B cell (primary cell): Measurements from ENCODE around the gene GPR150. TPM values are rescaled to one million over a fixed set of nuclear protein-coding genes. Genes with fewer than 3 reads are reported as not detected.
A peak's percentile ranks its signal among the peaks of the same experiment; 100 is the strongest.

Experiments
- ATAC-seq: fragments of 200-7000 bp; cut with Tn5 transposase; one replicate; pipeline ENCODE4 v1.10.0; 2021; ENCODE audit warnings: low read depth, mild to moderate bottlenecking, moderate number of reproducible peaks, moderate library complexity
- CTCF ChIA-PET: fragments of 350-600 bp; sonication (Branson Sonifier 250); formaldehyde crosslinking; loops from one replicate; lab custom pipeline; 2021; ENCODE audit warnings: antibody characterized with exemption, inconsistent platforms; lab: Charles Lee
- POLR2A ChIA-PET: fragments of 350-600 bp; sonication (Branson Sonifier 250); formaldehyde crosslinking; loops from one replicate; lab custom pipeline; 2021; ENCODE audit warnings: antibody characterized with exemption; lab: Charles Lee
- DNase-seq: peaks from one replicate; pipeline ENCODE4 v3.0.0; 2013
- H2AFZ ChIP-seq: 2 replicates; pipeline ENCODE4 v1.6.1; 2012; ENCODE audit warnings: mild to moderate bottlenecking, low read depth, low read length; ENCODE audit not compliant: insufficient read depth, poor library complexity, severe bottlenecking
- H3K27ac ChIP-seq, 2 donors: 1 replicate in 1 of 2; 2 replicates in 1 of 2; pipeline ENCODE4 v1.5.1; 2012 to 2013; ENCODE audit warnings: low read length in 2 of 2, mild to moderate bottlenecking in 2 of 2, moderate library complexity in 1 of 2
- H3K27me3 ChIP-seq, 4 experiments: fragments of 200-600 bp in 1 of 4; sonication (generic) in 1 of 4; replicated peaks in 1 of 4; 1 replicate in 2 of 4; 2 replicates in 2 of 4; pipeline versions ENCODE4 v1.6.1 to v1.7.0; 2013 to 2016; ENCODE audit warnings: low read length in 3 of 4, mild to moderate bottlenecking in 2 of 4, mixed read lengths in 1 of 4, moderate library complexity in 1 of 4; ENCODE audit not compliant: insufficient read depth in 4 of 4, control insufficient read depth in 3 of 4; ENCODE audit errors: control extremely low read depth in 1 of 4
- H3K36me3 ChIP-seq, 2 experiments: replicated peaks in 1 of 2; 1 replicate in 1 of 2; 2 replicates in 1 of 2; pipeline versions ENCODE4 v1.6.1 to v1.7.1; 2013; ENCODE audit warnings: low read length in 1 of 2; ENCODE audit not compliant: insufficient read depth in 2 of 2, control insufficient read depth in 1 of 2; ENCODE audit errors: control extremely low read depth in 1 of 2, extremely low read depth in 1 of 2
- H3K4me1 ChIP-seq, 2 donors: fragments of 200-600 bp in 1 of 2; sonication (generic) in 1 of 2; 1 replicate in 1 of 2; 2 replicates in 1 of 2; pipeline versions ENCODE4 v1.5.1 to v1.6.1; 2013 to 2017; ENCODE audit warnings: low read length in 2 of 2; ENCODE audit not compliant: control insufficient read depth in 2 of 2, insufficient read depth in 2 of 2
- H3K4me2 ChIP-seq: replicated peaks from 2 replicates; pipeline ENCODE3; 2012; ENCODE audit warnings: mild to moderate bottlenecking, low read depth, low read length; ENCODE audit not compliant: poor library complexity, severe bottlenecking
- H3K4me3 ChIP-seq, 5 experiments: fragments of 200-600 bp in 1 of 5; sonication (generic) in 1 of 5; 1 replicate in 3 of 5; 2 replicates in 2 of 5; pipeline versions ENCODE4 v1.5.1 to v1.7.0; 2011 to 2016; ENCODE audit warnings: low read length in 4 of 5, mild to moderate bottlenecking in 4 of 5, low read depth in 2 of 5, control low read depth in 1 of 5, moderate library complexity in 1 of 5; ENCODE audit not compliant: insufficient read depth in 1 of 5; ENCODE audit errors: control extremely low read depth in 1 of 5, extremely low read depth in 1 of 5
- H3K79me2 ChIP-seq: fragments of 200-600 bp; sonication (generic); one replicate; pipeline ENCODE4 v1.6.0; 2016; ENCODE audit warnings: low read length; ENCODE audit not compliant: control insufficient read depth, insufficient read depth
- H3K9ac ChIP-seq: fragments of 200-600 bp; sonication (generic); 2 replicates; pipeline ENCODE4 v1.6.1; 2017; ENCODE audit warnings: mild to moderate bottlenecking, low read length, moderate library complexity
- H3K9me3 ChIP-seq, 3 donors: one replicate each; pipeline versions ENCODE4 v1.6.1 to v1.7.1; 2013; ENCODE audit warnings: low read length in 2 of 3; ENCODE audit not compliant: control insufficient read depth in 2 of 3, insufficient read depth in 1 of 3; ENCODE audit errors: control extremely low read depth in 1 of 3
- H4K20me1 ChIP-seq: 2 replicates; pipeline ENCODE4 v1.6.0; 2012; ENCODE audit warnings: mild to moderate bottlenecking, low read length; ENCODE audit not compliant: insufficient read depth, control insufficient read depth, poor library complexity, severe bottlenecking
- H3K27ac Mint-ChIP-seq: one replicate; pipeline ENCODE4 v1.8.0; 2021; ENCODE audit warnings: mixed read lengths
- H3K27me3 Mint-ChIP-seq: one replicate; pipeline ENCODE4 v1.8.0; 2021; ENCODE audit warnings: mixed read lengths
- H3K4me1 Mint-ChIP-seq: one replicate; pipeline ENCODE4 v1.8.0; 2021; ENCODE audit warnings: mixed read lengths
- H3K4me3 Mint-ChIP-seq: one replicate; pipeline ENCODE4 v1.8.0; 2021; ENCODE audit warnings: mixed read lengths
- H3K9me3 Mint-ChIP-seq: one replicate; pipeline ENCODE4 v1.8.0; 2022; ENCODE audit warnings: mixed read lengths; ENCODE audit not compliant: insufficient read depth
- CTCF ChIP-seq: fragments of 200-600 bp; IDR thresholded peaks from one replicate; pipeline ENCODE4 v1.8.0; 2022; ENCODE audit warnings: antibody characterized with exemption, mild to moderate bottlenecking
- EZH2 ChIP-seq: IDR thresholded peaks from 2 replicates; pipeline ENCODE4 v1.6.1; 2012; ENCODE audit warnings: borderline replicate concordance, low read depth, mild to moderate bottlenecking, moderate library complexity, low read length; ENCODE audit not compliant: insufficient read depth, poor library complexity, severe bottlenecking
- WGBS: methylation state at CpG from one replicate; pipeline ENCODE4 v1.1.5; 2013; ENCODE audit warnings: missing lambda C conversion rate; ENCODE audit not compliant: insufficient coverage; 5-methylcytosine and 5-hydroxymethylcytosine counted together
- intact Hi-C: fragments of 100-400 bp; cut with micrococcal nuclease; formaldehyde crosslinking; loops from one replicate; pipeline ENCODE4 v1.10.0; 2022
- polyA plus RNA-seq: library from polyadenylated mRNA; depleted of rRNA; stranded (reverse); fragments of >200 nt; gene quantifications from 2 replicates; pipeline ENCODE4 v1.2.3, GENCODE V29; 2012
- total RNA-seq, 2 donors: library from RNA; stranded (reverse); fragments of 120-200 nt in 1 of 2; gene quantifications; 1 replicate in 1 of 2; 2 replicates in 1 of 2; pipeline versions ENCODE4 v1.2.3 to v1.2.4, GENCODE V29; 2013 to 2022

GPR150 gene
- total and polyA plus RNA-seq, 2 donors (not counting 1 experiment from before 2014, with no cell fraction given): 0.27 to 0.86 TPM

- DNase-seq (no peak), ATAC-seq (no peak)
- Histone ChIP-seq H3K27ac (no peak overlapping the region), H3K79me2 (no peaks in the 10 kb centered on the region), H3K4me1 (peaks cover 14 to 20% of the 10 kb centered on the region in 2 donors), H3K4me2 (peak overlapping the region; percentile 74), H4K20me1 (no peaks in the 10 kb centered on the region), H3K9ac (no peak overlapping the region), H3K27me3 (no peaks in the 10 kb centered on the region), H3K9me3 (peaks cover 0 to 6% (median 0%) of the 10 kb centered on the region in 3 donors), H3K36me3 (peaks cover 0 to 3% of the 10 kb centered on the region in 2 experiments), H2AFZ (peak overlapping the region; percentile 87), H3K4me3 (no peak overlapping the region)
- no CpG with 5 or more reads among the region's 12 CpGs for WGBS
- TF ChIP-seq CTCF (no peak), EZH2 (no peak)
- Mint-ChIP-seq H3K27me3 (no peaks in the 10 kb centered on the region), H3K4me1 (peaks cover 18% of the 10 kb centered on the region), H3K9me3 (no peaks in the 10 kb centered on the region), H3K4me3 (peak overlapping the region; percentile 7), H3K27ac (no peak overlapping the region)
- ChIA-PET POLR2A (interaction anchor here (0.6 to 1.6 kb wide), 2 partner anchors 133 to 158 kb away, joined by 4 read pairs; no protein-coding TSS in a partner anchor), CTCF (interaction anchor here (1.2 to 7.7 kb wide), 5 partner anchors 11 to 1349 kb away, joined by 3 to 127 read pairs (median 5); no protein-coding TSS in a partner anchor)
- intact Hi-C loops: loop anchor here (2.0 to 10.0 kb wide), 3 partner anchors 83 to 1537 kb away; partner anchors contain the start of genes CAST, RHOBTB3 and RIOK2
Measured at GRCh38 chr5:95647886-95648860, 28.3 kb downstream of the GPR150 start.

- Histone ChIP-seq H3K9me3 (peaks cover 0 to 6% (median 0%) of the 10 kb centered on the region in 3 donors), H3K9ac (no peak overlapping the region), H4K20me1 (no peaks in the 10 kb centered on the region), H3K4me3 (no peak overlapping the region), H2AFZ (no peak overlapping the region), H3K4me2 (no peak overlapping the region), H3K27me3 (no peaks in the 10 kb centered on the region), H3K36me3 (peaks cover 0 to 6% of the 10 kb centered on the region in 2 experiments), H3K4me1 (peaks cover 10 to 17% of the 10 kb centered on the region in 2 donors), H3K79me2 (no peaks in the 10 kb centered on the region), H3K27ac (no peak overlapping the region)
- Mint-ChIP-seq H3K9me3 (no peaks in the 10 kb centered on the region), H3K27me3 (no peaks in the 10 kb centered on the region), H3K4me3 (no peak overlapping the region), H3K4me1 (peaks cover 16% of the 10 kb centered on the region), H3K27ac (no peak overlapping the region)
- CTCF ChIA-PET: no interaction called here
- DNase-seq (no peak), ATAC-seq (no peak)
- TF ChIP-seq CTCF (no peak), EZH2 (no peak)
- POLR2A ChIA-PET: no interaction called here
- intact Hi-C loops: loop anchor here (10.0 kb wide), 1 partner anchor 1536 kb away; the partner anchor contains the start of gene RIOK2
Measured at GRCh38 chr5:95649274-95649673, 29.4 kb downstream of the GPR150 start.
